Dedifferentiated amniotic fluid mesenchymal stem cell (primary cell): ENCODE measurements around the gene NOM1.
"Not testable (repeated sequence)": the region's sequence is repeated elsewhere in the genome, so short reads cannot be mapped to it uniquely, and the experiment has no call there.

ENCODE experiments used
- DNase-seq: peaks from one replicate; pipeline ENCODE4 v3.0.0-alpha.2; 2016; ENCODE audit errors: extremely low spot score

The NOM1 gene, protein sequence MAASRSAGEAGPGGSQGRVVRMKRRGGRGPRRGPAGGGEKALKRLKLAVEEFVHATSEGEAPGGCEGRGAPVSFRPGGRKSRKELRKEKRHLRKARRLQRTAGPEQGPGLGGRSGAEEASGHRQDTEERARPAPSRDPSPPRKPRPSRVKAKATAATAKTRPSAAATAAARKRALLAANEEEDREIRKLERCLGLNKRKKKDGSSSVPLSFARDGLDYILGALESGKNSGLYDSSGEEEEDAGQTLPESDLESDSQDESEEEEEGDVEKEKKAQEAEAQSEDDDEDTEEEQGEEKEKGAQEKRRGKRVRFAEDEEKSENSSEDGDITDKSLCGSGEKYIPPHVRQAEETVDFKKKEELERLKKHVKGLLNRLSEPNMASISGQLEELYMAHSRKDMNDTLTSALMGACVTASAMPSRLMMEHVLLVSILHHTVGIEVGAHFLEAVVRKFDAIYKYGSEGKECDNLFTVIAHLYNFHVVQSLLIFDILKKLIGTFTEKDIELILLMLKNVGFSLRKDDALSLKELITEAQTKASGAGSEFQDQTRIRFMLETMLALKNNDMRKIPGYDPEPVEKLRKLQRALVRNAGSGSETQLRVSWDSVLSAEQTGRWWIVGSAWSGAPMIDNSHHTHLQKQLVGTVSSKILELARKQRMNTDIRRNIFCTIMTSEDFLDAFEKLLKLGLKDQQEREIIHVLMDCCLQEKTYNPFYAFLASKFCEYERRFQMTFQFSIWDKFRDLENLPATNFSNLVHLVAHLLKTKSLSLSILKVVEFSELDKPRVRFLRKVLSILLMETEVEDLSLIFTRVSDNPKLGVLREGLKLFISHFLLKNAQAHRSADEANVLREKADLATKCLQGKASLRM

DNA sequence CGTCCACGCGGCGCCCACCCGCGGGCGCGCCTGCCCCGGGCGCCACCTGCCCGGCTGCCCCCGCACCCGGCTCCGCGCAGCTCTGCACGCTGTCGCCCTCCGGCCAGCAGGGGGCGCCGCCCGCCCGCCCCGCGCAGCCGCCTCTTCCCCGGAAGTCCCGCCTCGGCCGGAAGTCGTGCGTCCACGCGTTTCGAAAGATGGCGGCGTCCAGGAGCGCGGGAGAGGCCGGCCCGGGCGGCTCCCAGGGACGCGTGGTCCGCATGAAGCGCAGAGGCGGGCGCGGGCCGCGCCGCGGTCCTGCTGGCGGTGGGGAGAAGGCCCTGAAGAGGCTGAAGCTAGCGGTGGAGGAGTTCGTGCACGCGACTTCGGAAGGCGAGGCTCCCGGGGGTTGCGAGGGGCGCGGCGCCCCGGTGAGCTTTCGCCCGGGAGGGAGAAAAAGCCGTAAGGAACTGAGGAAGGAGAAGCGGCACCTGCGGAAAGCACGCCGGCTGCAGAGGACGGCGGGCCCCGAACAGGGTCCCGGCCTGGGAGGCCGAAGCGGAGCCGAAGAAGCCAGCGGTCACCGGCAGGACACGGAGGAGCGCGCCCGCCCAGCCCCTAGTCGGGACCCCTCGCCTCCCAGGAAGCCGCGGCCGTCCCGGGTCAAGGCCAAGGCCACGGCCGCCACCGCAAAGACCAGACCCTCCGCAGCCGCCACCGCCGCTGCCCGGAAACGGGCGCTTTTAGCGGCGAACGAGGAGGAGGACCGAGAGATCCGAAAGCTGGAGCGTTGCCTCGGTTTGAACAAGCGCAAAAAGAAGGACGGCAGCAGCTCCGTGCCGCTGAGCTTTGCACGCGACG is at the start of gene NOM1:
Gene NOM1, plus strand, starts transcription at position 172 of the 840 bp plus-strand sequence. Its CDS starts 26 bp downstream, at position 198.
- peak; percentile 80 for DNase-seq

DNA sequence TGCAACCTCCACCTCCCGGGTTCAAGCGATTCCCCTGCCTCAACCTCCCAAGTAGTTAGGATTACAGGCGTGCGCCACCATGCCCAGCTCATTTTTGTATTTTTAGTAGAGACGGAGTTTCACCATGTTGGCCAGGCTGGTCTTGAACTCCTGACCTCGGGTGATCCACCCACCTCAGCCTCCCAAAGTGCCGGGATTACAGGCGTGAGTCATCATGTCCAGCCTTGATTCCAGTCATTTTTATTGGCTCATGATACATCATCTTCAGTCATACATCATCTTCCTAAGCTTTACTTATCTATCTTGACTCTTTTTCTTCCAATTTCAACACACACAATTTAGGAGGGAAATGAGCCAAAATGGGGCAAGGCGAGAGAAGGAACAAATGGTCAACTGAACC is 49.4 kb upstream of the NOM1 start:
- not testable (repeated sequence) for DNase-seq

- DNase-seq: no peak
Observed at GRCh38 chr7:156903232-156903909, 46.1 kb upstream of the NOM1 start.

- DNase-seq: no peak
Observed at GRCh38 chr7:156906200-156906649, 43.3 kb upstream of the NOM1 start.

DNA sequence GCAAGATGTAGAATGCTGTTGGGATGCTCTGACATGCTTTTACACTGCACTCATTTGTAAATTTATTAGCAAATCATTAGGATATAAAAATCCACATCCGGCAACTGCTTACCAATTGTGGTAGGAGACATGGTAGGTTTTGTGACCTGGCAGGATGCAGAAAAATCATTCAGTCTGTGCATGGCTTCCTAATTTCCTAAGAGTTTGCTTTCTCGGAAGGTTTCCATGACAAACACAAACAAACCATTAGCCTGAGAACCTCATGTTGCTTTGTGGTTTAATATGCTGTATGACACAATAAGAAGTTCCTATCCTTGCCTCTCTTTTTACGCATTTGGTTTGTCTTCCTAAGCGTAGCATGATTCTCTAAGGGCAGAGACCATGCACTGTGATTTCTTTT is 41.9 kb upstream of the NOM1 start:
- DNase-seq: no peak

DNA sequence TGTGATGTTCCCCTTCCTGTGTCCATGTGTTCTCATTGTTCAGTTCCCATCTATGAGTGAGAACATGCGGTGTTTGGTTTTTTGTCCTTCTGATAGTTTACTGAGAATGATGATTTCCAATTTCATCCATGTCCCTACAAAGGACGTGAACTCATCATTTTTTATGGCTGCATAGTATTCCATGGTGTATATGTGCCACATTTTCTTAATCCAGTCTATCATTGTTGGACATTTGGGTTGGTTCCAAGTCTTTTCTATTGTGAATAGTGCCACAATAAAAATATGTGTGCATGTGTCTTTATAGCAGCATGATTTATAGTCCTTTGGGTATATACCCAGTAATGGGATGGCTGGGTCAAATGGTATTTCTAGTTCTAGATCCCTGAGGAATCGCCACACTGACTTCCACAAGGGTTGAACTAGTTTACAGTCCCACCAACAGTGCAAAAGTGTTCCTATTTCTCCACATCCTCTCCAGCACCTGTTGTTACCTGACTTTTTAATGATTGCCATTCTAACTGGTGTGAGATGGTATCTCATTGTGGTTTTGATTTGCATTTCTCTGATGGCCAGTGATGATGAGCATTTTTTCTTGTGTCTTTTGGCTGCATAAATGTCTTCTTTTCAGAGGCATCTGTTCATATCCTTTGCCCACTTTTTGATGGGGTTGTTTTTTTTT is 39.8 kb upstream of the NOM1 start:
- not testable (repeated sequence) for DNase-seq

DNA sequence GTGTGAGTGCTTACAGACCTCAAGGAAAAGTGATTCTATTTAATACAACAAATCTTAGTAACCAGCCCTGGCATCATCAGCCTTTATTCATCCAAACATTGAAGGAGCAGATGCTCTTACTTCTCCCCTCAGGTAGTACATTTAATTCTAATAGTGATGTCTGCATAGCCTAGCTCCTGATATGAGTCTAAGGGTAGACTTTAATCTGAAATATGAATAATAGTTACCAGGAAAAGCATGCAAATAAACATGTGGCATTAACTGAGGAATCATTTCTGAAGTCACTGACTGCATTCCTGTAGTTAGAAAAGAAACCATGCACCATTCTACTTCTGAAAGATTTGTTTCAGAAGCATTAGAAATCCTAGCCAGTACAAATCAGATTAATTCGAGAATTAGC is 30.9 kb upstream of the NOM1 start:
- no peak for DNase-seq

- DNase-seq: no peak
Observed at GRCh38 chr7:156919132-156919713, 30.3 kb upstream of the NOM1 start.

DNA sequence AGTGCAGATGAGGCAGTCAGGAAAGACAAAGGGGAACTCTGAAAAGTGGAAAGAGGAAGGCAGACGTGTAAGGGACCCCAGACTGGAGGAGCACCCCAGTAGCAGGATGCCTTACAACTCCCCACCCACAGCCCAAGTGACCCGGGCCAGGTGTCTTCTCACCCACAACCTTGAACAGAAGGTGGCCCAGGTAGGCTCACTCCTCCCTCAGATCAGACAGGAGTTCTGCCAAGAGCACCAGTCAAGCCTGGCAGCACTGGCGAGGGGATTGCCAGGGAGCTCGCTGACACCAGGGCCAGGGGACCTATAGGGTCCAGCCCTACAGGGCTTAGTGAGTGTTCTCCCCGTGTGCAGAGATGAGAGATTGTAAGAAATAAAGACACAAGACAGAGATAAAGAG is 29.4 kb upstream of the NOM1 start:
- DNase-seq: no peak

DNA sequence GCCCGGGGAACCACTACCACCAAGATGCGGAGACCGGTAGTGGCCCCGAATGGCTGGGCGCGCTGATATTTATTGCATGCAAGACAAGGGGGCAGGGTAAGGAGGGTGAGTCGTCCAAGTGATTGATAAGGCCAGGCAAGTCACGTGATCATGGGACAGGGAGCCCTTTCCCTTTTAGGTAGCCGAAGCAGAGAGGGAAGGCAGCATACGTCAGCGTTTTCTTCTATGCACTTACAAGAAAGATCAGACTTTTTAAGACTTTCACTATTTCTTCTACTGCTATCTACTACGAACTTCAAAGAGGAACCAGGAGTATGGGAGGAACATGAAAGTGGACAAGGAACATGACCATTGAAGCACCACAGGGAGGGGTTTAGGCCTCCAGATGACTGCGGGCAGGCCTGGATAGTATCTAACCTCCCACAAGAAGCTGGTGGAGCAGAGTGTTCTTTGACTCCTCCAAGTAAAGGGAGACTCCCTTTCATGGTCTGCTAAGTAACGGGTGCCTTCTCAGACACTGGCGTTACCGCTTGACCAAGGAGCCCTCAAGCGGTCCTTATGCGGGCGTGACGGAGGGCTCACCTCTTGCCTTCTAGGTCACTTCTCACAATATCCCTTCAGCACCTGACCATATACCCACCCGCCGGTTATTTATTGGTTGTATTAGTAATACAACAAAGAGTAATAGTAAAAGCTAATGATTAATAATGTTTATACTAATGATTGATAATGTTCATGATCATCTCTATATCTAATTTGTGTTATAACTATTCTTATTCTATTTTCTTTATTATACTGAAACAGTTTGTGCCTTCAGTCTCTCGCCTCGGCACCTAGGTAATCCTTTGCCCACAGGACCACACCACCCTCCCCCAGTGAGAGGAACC is 28.8 kb upstream of the NOM1 start:
- DNase-seq: not testable (repeated sequence)

DNA sequence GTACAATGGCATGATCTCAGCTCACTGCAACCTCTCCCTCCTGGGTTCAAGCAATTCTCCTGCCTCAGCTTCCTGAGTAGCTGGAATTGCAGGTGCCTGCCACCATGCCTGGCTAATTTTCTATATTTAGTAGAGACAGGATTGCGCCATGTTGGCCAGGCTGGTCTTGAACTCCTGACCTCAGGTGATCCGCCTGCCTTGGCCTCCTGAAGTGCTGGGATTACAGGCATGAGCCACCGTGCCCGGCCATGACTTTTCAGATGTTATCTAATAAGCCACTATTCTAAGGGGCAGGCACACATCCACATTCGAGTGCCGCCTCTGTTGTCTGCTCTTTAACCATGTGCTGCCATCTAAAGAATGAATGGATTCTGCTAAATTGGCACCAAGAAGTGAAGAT is 27.2 kb upstream of the NOM1 start:
- not testable (repeated sequence) for DNase-seq

GRCh38 chr7:156925821-156926220 is 23.7 kb upstream of the NOM1 start:
- not testable (repeated sequence) for DNase-seq

- no peak for DNase-seq
Observed at GRCh38 chr7:156927571-156928405, 21.7 kb upstream of the NOM1 start.

DNA sequence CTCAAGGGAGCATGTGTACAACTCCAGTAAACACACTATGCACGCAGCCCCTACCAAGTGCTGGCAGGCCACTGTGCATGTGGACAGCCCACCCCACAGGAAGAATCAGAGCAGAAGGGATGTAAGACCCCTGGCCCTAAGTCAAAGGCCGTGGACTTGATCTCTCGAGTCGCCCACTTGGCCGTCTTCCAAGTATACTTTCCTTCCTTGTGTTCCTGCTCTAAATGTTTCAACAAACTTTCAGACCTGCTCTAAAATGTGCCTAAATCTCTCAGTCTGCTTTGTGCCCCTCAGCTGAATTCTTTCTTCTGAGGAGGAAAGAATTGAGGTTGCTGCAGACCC is 21.1 kb upstream of the NOM1 start:
- no peak for DNase-seq

- no peak for DNase-seq
Observed at GRCh38 chr7:156929789-156930539, 19.5 kb upstream of the NOM1 start.

- DNase-seq: no peak
Observed at GRCh38 chr7:156932006-156932405, 17.5 kb upstream of the NOM1 start.

GRCh38 chr7:156935250-156935649 is 14.3 kb upstream of the NOM1 start:
- no peak for DNase-seq

- not testable (repeated sequence) for DNase-seq
Observed at GRCh38 chr7:156936766-156937165, 12.7 kb upstream of the NOM1 start.
